HepG2 (cell line): ENCODE measurements around the gene ACSL6.

Source experiments
- CEBPB ChIP-seq: IDR thresholded peaks from 2 replicates; pipeline ENCODE4 v1.6.1; 2011; ENCODE audit warnings: low read depth, low read length, improper control_type of control experiment, borderline replicate concordance
- EP300 ChIP-seq, 3 experiments: sonication (generic) in 1 of 3; formaldehyde crosslinking in 1 of 3; IDR thresholded peaks; 2 replicates each; pipeline versions ENCODE4 v1.5.1 to v1.6.1; 2011 to 2020; ENCODE audit warnings: low read depth in 2 of 3, low read length in 2 of 3, borderline replicate concordance in 1 of 3, improper control_type of control experiment in 1 of 3, mild to moderate bottlenecking in 1 of 3, missing genetic modification reagents in 1 of 3, moderate library complexity in 1 of 3
- JUNB ChIP-seq: sonication (generic); formaldehyde crosslinking; IDR thresholded peaks from 2 replicates; pipeline ENCODE4 v1.8.0; 2022; ENCODE audit warnings: missing genetic modification reagents, mild to moderate bottlenecking, borderline replicate concordance
- NFRKB ChIP-seq: fragments of 450-650 bp; IDR thresholded peaks from 2 replicates; pipeline ENCODE4 v1.6.1; 2017
- ZNF143 ChIP-seq: sonication (generic); formaldehyde crosslinking; IDR thresholded peaks from 2 replicates; pipeline ENCODE4 v1.4.0; 2020; ENCODE audit warnings: missing genetic modification reagents
- ZNF263 ChIP-seq: sonication (generic); formaldehyde crosslinking; IDR thresholded peaks from 2 replicates; pipeline ENCODE4 v1.4.0; 2020; ENCODE audit warnings: missing genetic modification reagents
- ZNF619 ChIP-seq: sonication (generic); formaldehyde crosslinking; IDR thresholded peaks from 2 replicates; pipeline ENCODE4 v1.4.0; 2020; ENCODE audit warnings: mild to moderate bottlenecking, missing genetic modification reagents

DNA sequence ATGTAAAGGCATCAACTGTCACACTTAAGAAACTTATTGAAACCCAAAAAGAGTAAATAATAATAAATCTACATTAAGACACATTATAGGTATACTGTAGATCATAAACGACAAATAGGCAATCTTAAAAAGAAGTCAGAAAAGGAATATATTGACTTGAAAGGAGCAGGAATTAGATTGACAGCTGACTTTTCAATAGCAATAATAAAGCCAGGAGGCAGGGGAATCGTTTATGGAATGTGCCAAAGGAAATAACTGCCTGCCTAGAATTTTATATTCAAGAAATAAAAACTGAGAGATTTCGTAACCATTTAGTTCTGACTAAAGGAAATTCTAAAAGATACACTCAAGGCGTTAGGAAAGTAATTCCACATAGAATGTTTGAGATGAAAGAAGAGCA is 21.7 kb upstream of the ACSL6 start:
- TF ChIP-seq ZNF263 (CRISPR knock-in tag) = no peak
- TF ChIP-seq NFRKB = no peak
- no peak for TF ChIP-seq EP300 (IDR thresholded peaks at IDR 0.05; ENCODE audit: low read depth in 2 of 2, low read length in 2 of 2)
- TF ChIP-seq EP300 (CRISPR knock-in tag; IDR thresholded peaks at IDR 0.05; ENCODE audit: borderline replicate concordance) = no peak
- TF ChIP-seq CEBPB = no peak
- no peak for TF ChIP-seq ZNF619 (CRISPR knock-in tag)
- TF ChIP-seq JUNB = no peak
- no peak for TF ChIP-seq ZNF143 (CRISPR knock-in tag)
